Adrenal gland (tissue), 12 donors: ENCODE results near the gene ERBIN. TPM values are rescaled to one million over a fixed set of nuclear protein-coding genes. Genes with fewer than 3 reads are reported as not detected.

Source experiments
- DNase-seq, 7 donors: peaks; one replicate each; pipeline ENCODE4 v3.0.0-alpha.2; 2019 to 2020
- H3K27ac ChIP-seq, 5 donors: fragments of 200-600 bp; sonication (generic) in 4 of 5; 1 replicate in 3 of 5; 2 replicates in 2 of 5; pipeline versions ENCODE4 v1.5.1 to v1.8.0; 2016 to 2020; ENCODE audit warnings: mild to moderate bottlenecking in 1 of 5
- H3K27me3 ChIP-seq: fragments of 200-600 bp; 2 replicates; pipeline ENCODE4 v1.8.0; 2021
- H3K36me3 ChIP-seq, 2 donors: fragments of 200-600 bp; replicated peaks in 1 of 2; 1 replicate in 1 of 2; 2 replicates in 1 of 2; pipeline versions ENCODE4 v1.5.1 to v1.8.0; 2018 to 2022
- H3K4me1 ChIP-seq, 2 donors: fragments of 200-600 bp; replicated peaks in 1 of 2; 1 replicate in 1 of 2; 2 replicates in 1 of 2; pipeline versions ENCODE4 v1.5.1 to v1.8.0; 2018 to 2021
- H3K4me3 ChIP-seq, 4 donors: fragments of 200-600 bp; sonication (generic) in 3 of 4; one replicate each; pipeline ENCODE4 v1.5.1; 2016 to 2018
- H3K9me3 ChIP-seq, 3 donors: fragments of 200-600 bp; sonication (generic) in 1 of 3; replicated peaks in 1 of 3; 1 replicate in 2 of 3; 2 replicates in 1 of 3; pipeline versions ENCODE4 v1.5.1 to v1.8.0; 2016 to 2021
- CTCF ChIP-seq, 6 experiments: fragments of 450-650 bp in 4 of 6; fragments of 200-600 bp in 2 of 6; sonication (generic) in 1 of 6; IDR thresholded peaks; 1 replicate in 5 of 6; 2 replicates in 1 of 6; pipeline versions ENCODE4 v1.5.1 to v1.8.0; 2016 to 2021; ENCODE audit warnings: antibody characterized with exemption in 6 of 6, mild to moderate bottlenecking in 2 of 6, moderate library complexity in 1 of 6
- POLR2A ChIP-seq, 2 donors: fragments of 450-650 bp; IDR thresholded peaks; one replicate each; pipeline ENCODE4 v1.6.1; 2017; ENCODE audit warnings: antibody characterized with exemption in 2 of 2, mild to moderate bottlenecking in 2 of 2, moderate library complexity in 1 of 2
- WGBS, 4 donors: extraction: QIAGEN DNeasy Blood & Tissue Kit in 2 of 4; methylation state at CpG; one replicate each; pipeline versions ENCODE4 v1.1.5 to v1.1.7; 2013 to 2017; 5-methylcytosine and 5-hydroxymethylcytosine counted together
- intact Hi-C, 2 donors: fragments of 100-400 bp; cut with DNase I; formaldehyde crosslinking; loops; one replicate each; pipeline versions ENCODE4 v1.14.1 to v1.15.0; 2022 to 2023
- polyA plus RNA-seq, 3 donors: library from polyadenylated mRNA; stranded (reverse); fragments of 200-250 nt in 2 of 3; fragments of 350-450 nt in 1 of 3; fragmentation: Illumina TruSeq in 1 of 3; extraction: RNeasy Lipid Tissue Mini Kit (QIAGEN cat#74804) in 1 of 3; gene quantifications; one replicate each; pipeline ENCODE4 v1.2.3, GENCODE V29; 2013 to 2014
- total RNA-seq, 9 donors: library from RNA; depleted of rRNA in 4 of 9; stranded (reverse); fragments of >200 nt in 4 of 9; fragments of 120-200 nt in 1 of 9; fragmentation: NEBNext Ultra II Directional in 1 of 9; extraction: Animal tissue kit (Norgen Biotek cat#: 25700) in 1 of 9; gene quantifications; one replicate each; pipeline versions ENCODE4 v1.1.0 to v1.2.4, GENCODE V29; 2013 to 2023
- donor health status: healthy with polysubstance abuse.
- donor health status: Bipolar disorder and iron deficiency.
- donor health status: DM: yes; HTN: yes; CAD: no.
- donor health status: DM: no; HTN: no; CAD: no.
- donor health status: DM: no; HTN: no; CAD: no.
- donor health status: DM: yes; HTN: yes; CAD: no.

The ERBIN gene
- total and polyA plus RNA-seq, 12 donors = 10.7 to 74.0 (median 47.0) TPM

GRCh38 chr5:66009277-66009676 is 82.9 kb downstream of the ERBIN start:
- H3K9me3 ChIP-seq = no peaks in the 10 kb centered on the region
- no peaks in the 10 kb centered on the region for H3K36me3 ChIP-seq
- no peak for TF ChIP-seq POLR2A (IDR thresholded peaks at IDR 0.05)
- no peak for TF ChIP-seq CTCF (IDR thresholded peaks at IDR 0.05)
- no peak overlapping the region for H3K4me3 ChIP-seq
- no peaks in the 10 kb centered on the region for H3K27me3 ChIP-seq
- whole genome bisulfite sequencing, 4 donors = 98 to 99% (median 98%) methylated on average over 2 of the region's 2 CpGs
- intact Hi-C loops = no loop called here
- no peak overlapping the region for H3K27ac ChIP-seq
- no peak for DNase-seq
- peaks cover 0 to 11% of the 10 kb centered on the region in 2 donors for H3K4me1 ChIP-seq

GRCh38 chr5:66010476-66010875 is 84.1 kb downstream of the ERBIN start:
- H3K27me3 ChIP-seq = no peaks in the 10 kb centered on the region
- no peak overlapping the region for H3K4me3 ChIP-seq
- H3K9me3 ChIP-seq = no peaks in the 10 kb centered on the region
- peaks cover 0 to 11% of the 10 kb centered on the region in 2 donors for H3K4me1 ChIP-seq
- intact Hi-C loops = loop anchor here in 1 of 2 donors (10.0 kb wide), 1 partner anchor 86 kb away; the partner anchor contains the start of gene ERBIN
- no peaks in the 10 kb centered on the region for H3K36me3 ChIP-seq
- no peak overlapping the region for H3K27ac ChIP-seq
- DNase-seq = no peak
- TF ChIP-seq POLR2A (IDR thresholded peaks at IDR 0.05) (no peak), CTCF (IDR thresholded peaks at IDR 0.05) (no peak)

- no peak for DNase-seq
- Histone ChIP-seq H3K27ac (no peak overlapping the region), H3K36me3 (no peaks in the 10 kb centered on the region), H3K4me1 (peaks cover 0 to 11% of the 10 kb centered on the region in 2 donors), H3K27me3 (no peaks in the 10 kb centered on the region), H3K4me3 (no peak overlapping the region), H3K9me3 (no peaks in the 10 kb centered on the region)
- intact Hi-C loops = loop anchor here in 1 of 2 donors (10.0 kb wide), 1 partner anchor 87 kb away; the partner anchor contains the start of gene ERBIN
- TF ChIP-seq CTCF (IDR thresholded peaks at IDR 0.05) = no peak
- TF ChIP-seq POLR2A (IDR thresholded peaks at IDR 0.05) = no peak
Measured at GRCh38 chr5:66012271-66012670, 85.9 kb downstream of the ERBIN start.

- no peaks in the 10 kb centered on the region for H3K36me3 ChIP-seq
- H3K4me1 ChIP-seq = peaks cover 0 to 11% of the 10 kb centered on the region in 2 donors
- WGBS, 4 donors = 49 to 53% (median 52%) methylated on average over 2 of the region's 2 CpGs
- intact Hi-C loops = loop anchor here in 1 of 2 donors (10.0 kb wide), 1 partner anchor 89 kb away; the partner anchor contains the start of gene ERBIN
- no peaks in the 10 kb centered on the region for H3K27me3 ChIP-seq
- TF ChIP-seq CTCF (IDR thresholded peaks at IDR 0.05) (no peak), POLR2A (IDR thresholded peaks at IDR 0.05) (no peak)
- H3K4me3 ChIP-seq = no peak overlapping the region
- H3K9me3 ChIP-seq = no peaks in the 10 kb centered on the region
- no peak overlapping the region for H3K27ac ChIP-seq
- no peak for DNase-seq
Measured at GRCh38 chr5:66013397-66013796, 87.0 kb downstream of the ERBIN start.
